Measurements from ENCODE around the gene POU4F2.
"Not testable (repeated sequence)": the region's sequence is repeated elsewhere in the genome, so short reads cannot be mapped to it uniquely, and the experiment has no call there.

The POU4F2 gene

GRCh38 chr4:146661367-146661766 is 22.7 kb downstream of the POU4F2 start:
- DNase-seq = no peak

- DNase-seq = not testable (repeated sequence)
These were observed 25.2 kb downstream of the POU4F2 start for GRCh38 chr4:146663968-146664311.

GRCh38 chr4:146674829-146675570 is 36.3 kb downstream of the POU4F2 start:
- DNase-seq = no peak
